Smooth muscle cell (in vitro differentiated cells): ENCODE measurements around the gene PRKCH. TPM values are rescaled to one million over a fixed set of nuclear protein-coding genes. Genes with fewer than 3 reads are reported as not detected.
A peak's percentile ranks its signal among the peaks of the same experiment; 100 is the strongest.

Experiments used
- DNase-seq: peaks from one replicate; lab custom pipeline; 2025; ENCODE audit not compliant: unreplicated experiment; lab: John Stamatoyannopoulos, UW
- H2AFZ ChIP-seq: fragments of 200-600 bp; sonication (generic); 2 replicates; pipeline ENCODE4 v1.6.0; 2016; ENCODE audit warnings: antibody characterized with exemption, low read depth, mild to moderate bottlenecking
- H3F3A ChIP-seq: fragments of 200-600 bp; sonication (generic); 2 replicates; pipeline ENCODE4 v1.6.0; 2017; ENCODE audit warnings: antibody characterized with exemption, low read depth
- H3K27ac ChIP-seq: fragments of 200-600 bp; sonication (generic); 2 replicates; pipeline ENCODE4 v1.5.1; 2016; ENCODE audit warnings: low read depth, mild to moderate bottlenecking
- H3K27me3 ChIP-seq: fragments of 200-600 bp; sonication (generic); 2 replicates; pipeline ENCODE4 v1.6.1; 2016; ENCODE audit warnings: low read depth, mild to moderate bottlenecking
- H3K36me3 ChIP-seq: fragments of 200-600 bp; sonication (generic); 2 replicates; pipeline ENCODE4 v1.5.1; 2016; ENCODE audit warnings: low read depth
- H3K4me1 ChIP-seq: fragments of 200-600 bp; sonication (generic); 2 replicates; pipeline ENCODE4 v1.5.1; 2016; ENCODE audit warnings: low read depth
- H3K4me2 ChIP-seq: fragments of 200-600 bp; sonication (generic); 2 replicates; pipeline ENCODE4 v1.6.0; 2016; ENCODE audit warnings: mild to moderate bottlenecking
- H3K4me3 ChIP-seq: fragments of 200-600 bp; sonication (generic); 2 replicates; pipeline ENCODE4 v1.5.1; 2016; ENCODE audit warnings: mild to moderate bottlenecking
- H3K79me2 ChIP-seq: fragments of 200-600 bp; sonication (generic); 2 replicates; pipeline ENCODE4 v1.6.0; 2016; ENCODE audit warnings: low read depth, mild to moderate bottlenecking
- H3K9ac ChIP-seq: fragments of 200-600 bp; sonication (generic); 2 replicates; pipeline ENCODE4 v1.6.0; 2016; ENCODE audit warnings: low read depth
- H3K9me3 ChIP-seq: fragments of 200-600 bp; sonication (generic); replicated peaks from 2 replicates; pipeline ENCODE4 v1.5.1; 2016; ENCODE audit warnings: low read depth
- H4K20me1 ChIP-seq: fragments of 200-600 bp; sonication (generic); 2 replicates; pipeline ENCODE4 v1.6.0; 2016; ENCODE audit warnings: low read depth
- CTCF ChIP-seq: fragments of 200-600 bp; sonication (generic); IDR thresholded peaks from 2 replicates; pipeline ENCODE4 v1.5.1; 2017; ENCODE audit warnings: borderline replicate concordance, mild to moderate bottlenecking, antibody characterized with exemption; ENCODE audit not compliant: insufficient read depth, poor library complexity, severe bottlenecking
- WGBS: methylation state at CpG from one replicate; pipeline ENCODE4 v1.1.7; 2016; ENCODE audit warnings: low lambda C conversion rate; 5-methylcytosine and 5-hydroxymethylcytosine counted together
- polyA plus RNA-seq: library from polyadenylated mRNA; unstranded; fragments of >200 nt; fragmentation: Nextera tagmentation; extraction: Ambion mirVana; gene quantifications from 2 replicates; pipeline ENCODE4 v1.2.1, GENCODE V29; 2016
- total RNA-seq: library from RNA; depleted of rRNA; stranded (reverse); fragments of >200 nt; gene quantifications from 2 replicates; pipeline ENCODE4 v1.2.3, GENCODE V29; 2014

The PRKCH gene
- total and polyA plus RNA-seq, 2 experiments from 2014 or later: 1.5 to 7.6 TPM

GRCh38 chr14:61472801-61473376 is 151.5 kb downstream of the PRKCH start:
- H3K9ac ChIP-seq: no peak overlapping the region
- no peak for TF ChIP-seq CTCF
- DNase-seq: no peak
- no peaks in the 10 kb centered on the region for H3K27me3 ChIP-seq
- WGBS: 81% methylated on average over 3 of the region's 3 CpGs
- peaks cover 5% of the 10 kb centered on the region for H3F3A ChIP-seq
- peak overlapping the region; percentile 82 for H3K4me2 ChIP-seq
- H3K4me1 ChIP-seq: peaks cover 27% of the 10 kb centered on the region
- H4K20me1 ChIP-seq: no peaks in the 10 kb centered on the region
- no peaks in the 10 kb centered on the region for H3K9me3 ChIP-seq
- H3K4me3 ChIP-seq: no peak overlapping the region
- H3K36me3 ChIP-seq: no peaks in the 10 kb centered on the region
- H3K27ac ChIP-seq: peak overlapping the region; percentile 58
- H3K79me2 ChIP-seq: no peaks in the 10 kb centered on the region
- no peak overlapping the region for H2AFZ ChIP-seq

- no peak for TF ChIP-seq CTCF
- 84% methylated on average over 1 of the region's 1 CpG for whole genome bisulfite sequencing
Observed at GRCh38 chr14:61474015-61474414, 152.6 kb downstream of the PRKCH start.

GRCh38 chr14:61474701-61475100 is 153.3 kb downstream of the PRKCH start:
- Histone ChIP-seq H4K20me1 (no peaks in the 10 kb centered on the region), H3K27ac (no peak overlapping the region), H3K9ac (no peak overlapping the region), H2AFZ (no peak overlapping the region), H3F3A (peaks cover 5% of the 10 kb centered on the region), H3K4me3 (no peak overlapping the region), H3K4me2 (no peak overlapping the region), H3K79me2 (no peaks in the 10 kb centered on the region), H3K4me1 (peaks cover 28% of the 10 kb centered on the region), H3K27me3 (no peaks in the 10 kb centered on the region), H3K9me3 (no peaks in the 10 kb centered on the region), H3K36me3 (no peaks in the 10 kb centered on the region)
- TF ChIP-seq CTCF: no peak
- WGBS: 87% methylated on average over 3 of the region's 3 CpGs
- no peak for DNase-seq

More at GRCh38 chr14:61474015-61474414, 152.6 kb downstream of the PRKCH start:
- Histone ChIP-seq H3K27me3 (no peaks in the 10 kb centered on the region), H3F3A (peaks cover 5% of the 10 kb centered on the region), H3K4me2 (no peak overlapping the region), H3K9ac (no peak overlapping the region), H3K79me2 (no peaks in the 10 kb centered on the region), H3K9me3 (no peaks in the 10 kb centered on the region), H3K4me1 (peaks cover 27% of the 10 kb centered on the region), H3K36me3 (no peaks in the 10 kb centered on the region), H4K20me1 (no peaks in the 10 kb centered on the region), H3K4me3 (no peak overlapping the region), H3K27ac (no peak overlapping the region), H2AFZ (no peak overlapping the region)
- DNase-seq: no peak

GRCh38 chr14:61475316-61475715 is 153.9 kb downstream of the PRKCH start:
- peak; percentile 76 for TF ChIP-seq CTCF
- Histone ChIP-seq H3K9me3 (no peaks in the 10 kb centered on the region), H3K79me2 (no peaks in the 10 kb centered on the region), H3K9ac (no peak overlapping the region), H4K20me1 (no peaks in the 10 kb centered on the region), H2AFZ (no peak overlapping the region), H3K4me1 (peaks cover 27% of the 10 kb centered on the region), H3K27ac (peak overlapping the region; percentile 79), H3K27me3 (no peaks in the 10 kb centered on the region), H3K4me3 (no peak overlapping the region), H3F3A (peaks cover 5% of the 10 kb centered on the region), H3K36me3 (no peaks in the 10 kb centered on the region), H3K4me2 (no peak overlapping the region)
- DNase-seq: no peak
- WGBS: 24% methylated on average over 4 of the region's 4 CpGs
